Heart right ventricle (tissue), 16 donors: ENCODE data around the gene SLC23A2. TPM values are rescaled to one million over a fixed set of nuclear protein-coding genes. Genes with fewer than 3 reads are reported as not detected.

Experiments used
- ATAC-seq, 8 donors: fragments of 200-7000 bp; cut with Tn5 transposase; one replicate each; pipeline ENCODE4 v1.9.1; 2020; ENCODE audit warnings: mild to moderate bottlenecking in 8 of 8, moderate library complexity in 8 of 8, moderate number of reproducible peaks in 1 of 8
- DNase-seq, 2 donors: peaks; one replicate each; pipeline ENCODE4 v3.0.0-alpha.2; 2020
- H3K27ac ChIP-seq, 10 donors: fragments of 200-600 bp; sonication (generic) in 2 of 10; one replicate each; pipeline versions ENCODE4 v1.5.0 to v1.8.0; 2020 to 2022; ENCODE audit warnings: mild to moderate bottlenecking in 3 of 10
- H3K27me3 ChIP-seq, 7 donors: fragments of 200-600 bp; one replicate each; pipeline ENCODE4 v1.8.0; 2021 to 2022; ENCODE audit warnings: mild to moderate bottlenecking in 2 of 7
- H3K36me3 ChIP-seq, 9 donors: fragments of 200-600 bp; sonication (generic) in 1 of 9; one replicate each; pipeline versions ENCODE4 v1.5.0 to v1.8.0; 2020 to 2022; ENCODE audit warnings: mild to moderate bottlenecking in 2 of 9
- H3K4me1 ChIP-seq, 9 donors: fragments of 200-600 bp; sonication (generic) in 1 of 9; one replicate each; pipeline versions ENCODE4 v1.5.0 to v1.8.0; 2020 to 2022; ENCODE audit warnings: mild to moderate bottlenecking in 4 of 9
- H3K4me3 ChIP-seq, 10 donors: fragments of 200-600 bp; sonication (generic) in 2 of 10; one replicate each; pipeline versions ENCODE4 v1.5.0 to v1.8.0; 2020 to 2022; ENCODE audit warnings: mild to moderate bottlenecking in 7 of 10, moderate library complexity in 2 of 10
- H3K9me3 ChIP-seq, 11 donors: fragments of 200-600 bp in 10 of 11; sonication (generic) in 2 of 11; one replicate each; pipeline versions ENCODE4 v1.5.0 to v1.8.0; 2013 to 2022; ENCODE audit warnings: mild to moderate bottlenecking in 2 of 11, control low read depth in 1 of 11, moderate library complexity in 1 of 11
- CTCF ChIP-seq, 9 donors: fragments of 200-600 bp; sonication (generic) in 2 of 9; IDR thresholded peaks; one replicate each; pipeline versions ENCODE4 v1.5.0 to v1.8.0; 2021 to 2022; ENCODE audit warnings: antibody characterized with exemption in 9 of 9, mild to moderate bottlenecking in 5 of 9, moderate library complexity in 1 of 9
- WGBS, 2 donors: extraction: QIAGEN DNeasy Blood & Tissue Kit; methylation state at CpG; one replicate each; pipeline ENCODE4 v1.1.7; 2013; ENCODE audit warnings: inconsistent platforms in 1 of 2; 5-methylcytosine and 5-hydroxymethylcytosine counted together
- intact Hi-C, 10 donors: fragments of 100-400 bp; cut with DNase I; formaldehyde crosslinking; loops; one replicate each; pipeline versions ENCODE4 v1.11.1 to v1.14.2; 2022
- polyA plus RNA-seq, 2 donors: library from polyadenylated mRNA; stranded (reverse); fragments of 200-250 nt; gene quantifications; one replicate each; pipeline ENCODE4 v1.2.3, GENCODE V29; 2013
- total RNA-seq, 10 donors: library from RNA; stranded (reverse); fragmentation: NEBNext Ultra II Directional in 3 of 10; extraction: Animal tissue kit (Norgen Biotek cat#: 25700) in 3 of 10; gene quantifications; one replicate each; pipeline versions ENCODE4 v1.2.1 to v1.2.4, GENCODE V29; 2021 to 2023
- donor health status: Arrhythmogenic right ventricular cardiomyopathy.
- donor health status: ischemic (EF 13 %, LVEDD 7.1; RV severe dilation, severe dysfunction).
- donor health status: healthy with polysubstance abuse.
- donor health status: DM: no; HTN: yes; CAD: no.
- donor health status: DM: no; HTN: no; CAD: no.
- donor health status: ischemic (EF 25% LVEDD 6.9; RV normal size, moderate dysfunction).
- donor health status: ischemic (EF 25% LVEDD 5.7; RV mildly dilated, moderate dysfunction).
- donor health status: healthy.
- donor health status: DM: yes; HTN: yes; CAD: no.
- donor health status: Ischemic cardiomyopathy.
- donor health status: ischemic (EF 35%, LVEDD 5.7; RV mildly dilated, moderate dysfunction).
- donor health status: nonischemic (EF 11% LVEDD 7.7; RV severe dilation, severe dysfunction).
- donor health status: DM: yes; HTN: yes; CAD: no.
- donor health status: PGD.
- donor health status: ischemic (EF 29% LVEDD 5.4; RV normal size, mild dysfunction).
- donor health status: nonischemic (EF 23%, LVEDD 6.1; RV moderate dilation, normal function).

SLC23A2 gene
- total and polyA plus RNA-seq, 12 donors = 2.0 to 12.3 (median 6.9) TPM

- Histone ChIP-seq H3K36me3 (no peaks in the 10 kb centered on the region), H3K4me3 (no peak overlapping the region), H3K9me3 (no peaks in the 10 kb centered on the region), H3K27ac (no peak overlapping the region), H3K4me1 (peaks cover 0 to 20% (median 0%) of the 10 kb centered on the region in 9 donors), H3K27me3 (peaks cover 0 to 5% (median 0%) of the 10 kb centered on the region in 7 donors)
- ATAC-seq (no peak), DNase-seq (no peak)
- intact Hi-C loops = no loop called here
- no peak for TF ChIP-seq CTCF (IDR thresholded peaks at IDR 0.05)
- WGBS, 2 donors = 97% methylated on average over 10 of the region's 10 CpGs
These were observed 42.8 kb upstream of the SLC23A2 start for GRCh38 chr20:5044075-5044620.

GRCh38 chr20:5041433-5041832 lies 40.1 kb upstream of the SLC23A2 start:
- Histone ChIP-seq H3K4me3 (no peak overlapping the region), H3K27me3 (peaks cover 0 to 4% (median 0%) of the 10 kb centered on the region in 7 donors), H3K36me3 (no peaks in the 10 kb centered on the region), H3K4me1 (peaks cover 0 to 7% (median 0%) of the 10 kb centered on the region in 9 donors), H3K27ac (no peak overlapping the region), H3K9me3 (no peaks in the 10 kb centered on the region)
- DNase-seq = no peak
- WGBS, 2 donors = 42 to 62% methylated on average over 3 of the region's 3 CpGs
- TF ChIP-seq CTCF (IDR thresholded peaks at IDR 0.05) = no peak
- ATAC-seq = no peak
- intact Hi-C loops = no loop called here

GRCh38 chr20:5040345-5040744 lies 39.0 kb upstream of the SLC23A2 start:
- H3K4me3 ChIP-seq = no peak overlapping the region
- no peak for TF ChIP-seq CTCF (IDR thresholded peaks at IDR 0.05)
- no peak overlapping the region for H3K27ac ChIP-seq
- H3K36me3 ChIP-seq = no peaks in the 10 kb centered on the region
- no peak for ATAC-seq
- 83 to 84% methylated on average over 4 of the region's 4 CpGs for WGBS, 2 donors
- DNase-seq = no peak
- H3K4me1 ChIP-seq = peaks cover 0 to 3% (median 0%) of the 10 kb centered on the region in 9 donors
- intact Hi-C loops = no loop called here
- no peaks in the 10 kb centered on the region for H3K9me3 ChIP-seq
- H3K27me3 ChIP-seq = peaks cover 0 to 11% (median 0%) of the 10 kb centered on the region in 7 donors

- Histone ChIP-seq H3K27ac (peak overlapping the region in 1 of 10 donors; percentile 10), H3K36me3 (no peaks in the 10 kb centered on the region), H3K9me3 (no peaks in the 10 kb centered on the region), H3K4me3 (no peak overlapping the region), H3K27me3 (peaks cover 0 to 15% (median 0%) of the 10 kb centered on the region in 7 donors), H3K4me1 (peaks cover 0 to 3% (median 0%) of the 10 kb centered on the region in 9 donors)
- no peak for DNase-seq
- no peak for TF ChIP-seq CTCF (IDR thresholded peaks at IDR 0.05)
- no peak for ATAC-seq
- intact Hi-C loops = no loop called here
- WGBS, 2 donors = 93 to 95% methylated on average over 1 of the region's 1 CpG
These were observed 38.6 kb upstream of the SLC23A2 start for GRCh38 chr20:5039889-5040288.
